SU-DHL-6 (cell line): ENCODE data around the gene WDR82.

Experiments
- H2AFZ ChIP-seq: fragments of 200-600 bp; sonication (generic); 2 replicates; pipeline ENCODE4 v1.6.1; 2014; ENCODE audit warnings: low read depth, mild to moderate bottlenecking, moderate library complexity, mixed read lengths, antibody characterized with exemption, low read length; ENCODE audit not compliant: severe bottlenecking
- H3F3A ChIP-seq: fragments of 200-600 bp; shearing (Covaris generic); 2 replicates; pipeline ENCODE4 v1.6.0; 2016; ENCODE audit warnings: antibody characterized with exemption, mild to moderate bottlenecking; ENCODE audit not compliant: insufficient read depth
- H3K27ac ChIP-seq: fragments of 200-600 bp; sonication (generic); 2 replicates; pipeline ENCODE4 v1.5.1; 2016; ENCODE audit warnings: low read depth, mild to moderate bottlenecking, low read length, moderate library complexity, mixed read lengths
- H3K27me3 ChIP-seq: fragments of 200-600 bp; sonication (generic), shearing (Covaris generic); 2 replicates; pipeline ENCODE4 v1.6.0; 2014; ENCODE audit warnings: mild to moderate bottlenecking, low read length
- H3K36me3 ChIP-seq: fragments of 200-600 bp; sonication (generic); 2 replicates; pipeline ENCODE4 v1.6.1; 2014; ENCODE audit warnings: mild to moderate bottlenecking, low read length, mixed read lengths
- H3K4me2 ChIP-seq: fragments of 300-600, 200-600 bp; shearing (Covaris generic), sonication (generic); 2 replicates; pipeline ENCODE4 v1.6.0; 2014; ENCODE audit warnings: low read length, low read depth, mild to moderate bottlenecking; ENCODE audit not compliant: poor library complexity, severe bottlenecking
- H3K4me3 ChIP-seq: fragments of 200-600 bp; sonication (generic); 2 replicates; pipeline ENCODE4 v1.5.1; 2014; ENCODE audit warnings: antibody characterized with exemption, low read length, mild to moderate bottlenecking, mixed read lengths; ENCODE audit not compliant: insufficient read depth, poor library complexity, severe bottlenecking
- H3K79me2 ChIP-seq: fragments of 200-600 bp; sonication (generic); 2 replicates; pipeline ENCODE4 v1.6.1; 2014; ENCODE audit warnings: mild to moderate bottlenecking, low read length, moderate library complexity; ENCODE audit not compliant: insufficient read depth
- H3K9ac ChIP-seq: fragments of 200-600 bp; sonication (generic); 2 replicates; pipeline ENCODE4 v1.7.0; 2014; ENCODE audit warnings: mild to moderate bottlenecking, low read length
- H3K9me2 ChIP-seq: fragments of 200-600 bp; sonication (generic); replicated peaks from 2 replicates; pipeline ENCODE4 v1.6.1; 2014; ENCODE audit warnings: low read length; ENCODE audit not compliant: insufficient read depth
- H3K9me3 ChIP-seq: fragments of 200-600 bp; sonication (generic); 2 replicates; pipeline ENCODE4 v1.6.1; 2014; ENCODE audit warnings: low read length, mixed read lengths; ENCODE audit not compliant: insufficient read depth
- H4K20me1 ChIP-seq: fragments of 200-600 bp; sonication (generic); 2 replicates; pipeline ENCODE4 v1.6.1; 2014; ENCODE audit warnings: low read depth, mild to moderate bottlenecking, antibody characterized with exemption, low read length, moderate library complexity, mixed read lengths
- EZH2phosphoT487 ChIP-seq: fragments of 200-600 bp; sonication (generic), shearing (Covaris generic); conservative IDR thresholded peaks from 2 replicates; pipeline ENCODE4 v1.6.1; 2018; ENCODE audit warnings: mild to moderate bottlenecking, antibody characterized with exemption, low read length, moderate library complexity, mixed read lengths
- TF ChIP-seq, protein P1 (sequence below): fragments of 200-600 bp; sonication (generic); IDR thresholded peaks from one replicate; pipeline ENCODE4 v1.5.1; 2017; ENCODE audit warnings: antibody characterized with exemption, mild to moderate bottlenecking, low read length, moderate library complexity; ENCODE audit not compliant: insufficient read depth, poor library complexity, severe bottlenecking

Gene WDR82

DNA sequence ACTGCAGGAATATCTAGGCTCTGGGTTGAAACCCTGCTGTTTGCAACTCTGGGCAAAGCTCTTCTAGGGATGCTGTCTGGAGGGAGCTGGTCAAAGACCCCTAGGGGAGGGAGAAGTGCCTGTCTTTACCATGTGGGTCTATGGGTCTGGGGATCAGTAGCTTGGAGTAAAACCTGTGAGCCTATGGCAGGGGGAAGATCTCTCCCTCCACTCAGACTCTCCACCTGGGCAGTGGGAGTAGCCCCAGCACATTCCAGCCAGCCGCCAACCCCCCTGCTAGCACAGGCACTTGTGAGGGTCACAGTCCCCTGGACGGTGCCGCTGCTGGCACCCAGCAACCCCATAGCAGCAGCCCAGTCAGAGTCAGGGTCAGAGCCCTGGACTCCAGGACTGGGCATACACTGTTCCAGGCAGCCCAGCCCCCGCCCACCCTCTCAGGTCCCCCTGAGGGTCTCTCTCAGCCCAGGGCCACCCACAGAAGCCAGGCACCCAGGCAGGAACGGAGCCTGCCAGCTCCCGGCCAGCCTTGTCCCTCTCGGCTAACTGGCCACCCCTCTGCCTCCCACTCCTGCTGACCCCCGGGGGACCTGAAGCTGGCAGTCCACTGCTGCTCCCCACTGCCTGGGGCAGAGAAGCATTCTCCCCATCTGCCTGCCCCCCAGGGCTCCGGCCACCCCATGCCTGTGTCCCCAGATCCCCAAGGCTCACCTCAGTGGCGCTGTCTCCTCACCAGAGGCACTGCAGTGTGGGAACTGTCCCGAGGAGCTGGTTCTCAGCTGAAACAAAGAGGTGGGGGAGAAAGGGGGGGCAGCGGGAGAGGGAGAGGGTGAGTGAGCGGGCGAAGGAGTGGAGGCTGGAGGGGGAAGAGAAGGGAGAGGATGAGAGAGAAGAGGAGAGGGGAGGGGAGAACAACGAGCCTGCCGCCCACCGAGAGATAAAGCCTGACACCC is 20.0 kb upstream of the WDR82 start:
- H3K79me2 ChIP-seq, result no peaks in the 10 kb centered on the region
- TF ChIP-seq, protein P1, sequence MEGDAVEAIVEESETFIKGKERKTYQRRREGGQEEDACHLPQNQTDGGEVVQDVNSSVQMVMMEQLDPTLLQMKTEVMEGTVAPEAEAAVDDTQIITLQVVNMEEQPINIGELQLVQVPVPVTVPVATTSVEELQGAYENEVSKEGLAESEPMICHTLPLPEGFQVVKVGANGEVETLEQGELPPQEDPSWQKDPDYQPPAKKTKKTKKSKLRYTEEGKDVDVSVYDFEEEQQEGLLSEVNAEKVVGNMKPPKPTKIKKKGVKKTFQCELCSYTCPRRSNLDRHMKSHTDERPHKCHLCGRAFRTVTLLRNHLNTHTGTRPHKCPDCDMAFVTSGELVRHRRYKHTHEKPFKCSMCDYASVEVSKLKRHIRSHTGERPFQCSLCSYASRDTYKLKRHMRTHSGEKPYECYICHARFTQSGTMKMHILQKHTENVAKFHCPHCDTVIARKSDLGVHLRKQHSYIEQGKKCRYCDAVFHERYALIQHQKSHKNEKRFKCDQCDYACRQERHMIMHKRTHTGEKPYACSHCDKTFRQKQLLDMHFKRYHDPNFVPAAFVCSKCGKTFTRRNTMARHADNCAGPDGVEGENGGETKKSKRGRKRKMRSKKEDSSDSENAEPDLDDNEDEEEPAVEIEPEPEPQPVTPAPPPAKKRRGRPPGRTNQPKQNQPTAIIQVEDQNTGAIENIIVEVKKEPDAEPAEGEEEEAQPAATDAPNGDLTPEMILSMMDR, result no peak
- TF ChIP-seq EZH2phosphoT487, result no peak

DNA sequence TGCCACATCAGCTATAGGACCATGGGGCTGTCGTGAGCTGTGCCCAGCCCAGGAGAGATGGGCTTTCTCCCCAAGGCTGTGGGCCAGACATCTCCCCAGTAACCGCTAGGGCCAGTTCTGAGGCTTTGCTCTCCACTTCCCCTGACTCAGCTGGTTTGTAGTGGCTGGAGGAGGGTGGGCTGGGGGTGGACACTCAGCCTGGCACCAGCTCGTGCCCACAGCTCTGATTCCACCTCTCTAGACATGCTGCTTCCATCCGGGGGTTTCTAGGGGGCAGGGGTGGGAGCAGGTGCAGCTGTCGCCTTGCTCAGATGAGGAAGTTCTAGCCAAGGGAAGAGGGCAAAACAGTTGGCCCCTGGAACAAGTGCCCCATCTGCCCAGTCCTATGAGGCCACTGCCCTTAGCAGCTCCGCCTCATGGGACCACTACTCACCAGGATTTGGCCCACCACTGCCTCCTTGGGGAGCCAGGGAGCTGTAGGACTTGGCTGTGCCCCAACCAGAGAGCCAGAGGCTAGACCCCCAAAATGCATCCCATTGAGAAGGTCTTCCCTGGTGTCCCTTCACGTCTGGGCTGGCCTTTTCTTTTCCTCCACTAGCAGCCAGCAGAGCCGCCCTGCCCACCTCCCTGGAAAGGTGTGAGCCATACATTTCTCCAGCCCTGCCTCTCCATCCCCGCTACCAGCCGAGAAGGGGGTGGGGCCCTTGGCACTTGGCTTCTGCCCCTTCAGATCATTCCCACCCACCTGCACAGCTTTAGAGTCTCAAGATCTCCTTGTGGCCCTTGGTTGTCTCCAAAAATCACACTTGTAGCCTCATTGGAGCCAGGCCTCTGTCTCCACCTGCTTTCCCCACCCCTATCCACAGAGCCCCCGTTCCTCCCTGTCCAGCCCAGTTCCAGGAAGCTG is 19.0 kb upstream of the WDR82 start:
- no peak overlapping the region for H3K4me3 ChIP-seq
- no peak overlapping the region for H3K9ac ChIP-seq
- no peak for TF ChIP-seq EZH2phosphoT487
- TF ChIP-seq, protein P1, result no peak
- no peaks in the 10 kb centered on the region for H3F3A ChIP-seq
- no peak overlapping the region for H3K4me2 ChIP-seq
- H3K27me3 ChIP-seq, result no peaks in the 10 kb centered on the region
- no peaks in the 10 kb centered on the region for H3K9me2 ChIP-seq
- no peak overlapping the region for H3K27ac ChIP-seq
- no peaks in the 10 kb centered on the region for H3K79me2 ChIP-seq
- no peaks in the 10 kb centered on the region for H3K9me3 ChIP-seq
- H2AFZ ChIP-seq, result no peak overlapping the region
- no peaks in the 10 kb centered on the region for H4K20me1 ChIP-seq
- no peaks in the 10 kb centered on the region for H3K36me3 ChIP-seq

More for the DNA sequence above, 20.0 kb upstream of the WDR82 start:
- Histone ChIP-seq H3K4me2 (no peak overlapping the region), H3K36me3 (no peaks in the 10 kb centered on the region), H2AFZ (no peak overlapping the region), H3F3A (no peaks in the 10 kb centered on the region), H3K9me2 (no peaks in the 10 kb centered on the region), H3K9me3 (no peaks in the 10 kb centered on the region), H3K27me3 (no peaks in the 10 kb centered on the region), H3K4me3 (no peak overlapping the region), H3K9ac (no peak overlapping the region), H3K27ac (no peak overlapping the region), H4K20me1 (no peaks in the 10 kb centered on the region)

DNA sequence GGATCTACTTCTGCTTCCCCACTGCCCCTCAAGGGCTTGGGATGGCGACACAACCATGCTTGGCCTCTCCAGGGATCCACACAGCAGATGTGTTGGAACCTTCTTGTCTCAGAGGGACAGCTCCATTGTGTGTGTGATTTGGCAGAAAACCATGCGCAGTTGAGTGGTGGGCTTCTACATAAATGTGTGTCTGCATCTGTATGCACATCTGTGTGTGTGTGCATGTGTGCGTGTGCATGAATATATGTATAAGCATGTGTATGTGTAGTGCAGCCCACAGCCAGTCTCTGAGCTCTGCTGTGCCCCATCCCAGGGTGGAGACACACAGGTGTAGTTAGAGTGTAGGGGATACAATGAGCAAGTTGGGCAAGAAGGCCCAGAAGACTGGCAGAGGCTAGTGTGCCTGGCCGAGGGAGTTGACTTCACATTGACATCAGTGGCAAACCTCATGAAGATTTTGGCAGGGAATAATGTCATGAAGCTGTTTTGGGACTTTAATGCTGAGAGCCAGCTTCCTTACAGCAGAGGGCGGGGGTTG is 17.3 kb upstream of the WDR82 start:
- Histone ChIP-seq H3K36me3 (no peaks in the 10 kb centered on the region), H3K27ac (no peak overlapping the region), H3K9ac (no peak overlapping the region), H3K9me2 (no peaks in the 10 kb centered on the region), H3K4me2 (no peak overlapping the region), H3K4me3 (no peak overlapping the region), H3K79me2 (no peaks in the 10 kb centered on the region), H3K9me3 (no peaks in the 10 kb centered on the region), H3K27me3 (no peaks in the 10 kb centered on the region), H2AFZ (no peak overlapping the region), H4K20me1 (no peaks in the 10 kb centered on the region), H3F3A (no peaks in the 10 kb centered on the region)
- no peak for TF ChIP-seq EZH2phosphoT487
- TF ChIP-seq, protein P1, result no peak
